Measurements from ENCODE around the gene PRKCZ.

GRCh38 chr1:2003541-2004131, 46.6 kb upstream of the PRKCZ start, which contains the start of gene CFAP74:
- TF ChIP-seq, protein P1, sequence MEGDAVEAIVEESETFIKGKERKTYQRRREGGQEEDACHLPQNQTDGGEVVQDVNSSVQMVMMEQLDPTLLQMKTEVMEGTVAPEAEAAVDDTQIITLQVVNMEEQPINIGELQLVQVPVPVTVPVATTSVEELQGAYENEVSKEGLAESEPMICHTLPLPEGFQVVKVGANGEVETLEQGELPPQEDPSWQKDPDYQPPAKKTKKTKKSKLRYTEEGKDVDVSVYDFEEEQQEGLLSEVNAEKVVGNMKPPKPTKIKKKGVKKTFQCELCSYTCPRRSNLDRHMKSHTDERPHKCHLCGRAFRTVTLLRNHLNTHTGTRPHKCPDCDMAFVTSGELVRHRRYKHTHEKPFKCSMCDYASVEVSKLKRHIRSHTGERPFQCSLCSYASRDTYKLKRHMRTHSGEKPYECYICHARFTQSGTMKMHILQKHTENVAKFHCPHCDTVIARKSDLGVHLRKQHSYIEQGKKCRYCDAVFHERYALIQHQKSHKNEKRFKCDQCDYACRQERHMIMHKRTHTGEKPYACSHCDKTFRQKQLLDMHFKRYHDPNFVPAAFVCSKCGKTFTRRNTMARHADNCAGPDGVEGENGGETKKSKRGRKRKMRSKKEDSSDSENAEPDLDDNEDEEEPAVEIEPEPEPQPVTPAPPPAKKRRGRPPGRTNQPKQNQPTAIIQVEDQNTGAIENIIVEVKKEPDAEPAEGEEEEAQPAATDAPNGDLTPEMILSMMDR (IDR thresholded peaks at IDR 0.05), result no peak
- no peak for TF ChIP-seq POLR2A (IDR thresholded peaks at IDR 0.05)
- TF ChIP-seq POLR2AphosphoS5 (IDR thresholded peaks at IDR 0.05), result no peak
